GM12872 (cell line): ENCODE data around the gene CBFA2T3.

Source experiments
- TF ChIP-seq, protein P1 (sequence below): IDR thresholded peaks from 3 replicates; pipeline ENCODE4 v1.5.1; 2011; ENCODE audit warnings: low read depth, mild to moderate bottlenecking, low read length, moderate library complexity; ENCODE audit not compliant: insufficient read depth

The CBFA2T3 gene

GRCh38 chr16:88853325-88853941 is 123.6 kb downstream of the CBFA2T3 start:
- TF ChIP-seq, protein P1, sequence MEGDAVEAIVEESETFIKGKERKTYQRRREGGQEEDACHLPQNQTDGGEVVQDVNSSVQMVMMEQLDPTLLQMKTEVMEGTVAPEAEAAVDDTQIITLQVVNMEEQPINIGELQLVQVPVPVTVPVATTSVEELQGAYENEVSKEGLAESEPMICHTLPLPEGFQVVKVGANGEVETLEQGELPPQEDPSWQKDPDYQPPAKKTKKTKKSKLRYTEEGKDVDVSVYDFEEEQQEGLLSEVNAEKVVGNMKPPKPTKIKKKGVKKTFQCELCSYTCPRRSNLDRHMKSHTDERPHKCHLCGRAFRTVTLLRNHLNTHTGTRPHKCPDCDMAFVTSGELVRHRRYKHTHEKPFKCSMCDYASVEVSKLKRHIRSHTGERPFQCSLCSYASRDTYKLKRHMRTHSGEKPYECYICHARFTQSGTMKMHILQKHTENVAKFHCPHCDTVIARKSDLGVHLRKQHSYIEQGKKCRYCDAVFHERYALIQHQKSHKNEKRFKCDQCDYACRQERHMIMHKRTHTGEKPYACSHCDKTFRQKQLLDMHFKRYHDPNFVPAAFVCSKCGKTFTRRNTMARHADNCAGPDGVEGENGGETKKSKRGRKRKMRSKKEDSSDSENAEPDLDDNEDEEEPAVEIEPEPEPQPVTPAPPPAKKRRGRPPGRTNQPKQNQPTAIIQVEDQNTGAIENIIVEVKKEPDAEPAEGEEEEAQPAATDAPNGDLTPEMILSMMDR = no peak

DNA sequence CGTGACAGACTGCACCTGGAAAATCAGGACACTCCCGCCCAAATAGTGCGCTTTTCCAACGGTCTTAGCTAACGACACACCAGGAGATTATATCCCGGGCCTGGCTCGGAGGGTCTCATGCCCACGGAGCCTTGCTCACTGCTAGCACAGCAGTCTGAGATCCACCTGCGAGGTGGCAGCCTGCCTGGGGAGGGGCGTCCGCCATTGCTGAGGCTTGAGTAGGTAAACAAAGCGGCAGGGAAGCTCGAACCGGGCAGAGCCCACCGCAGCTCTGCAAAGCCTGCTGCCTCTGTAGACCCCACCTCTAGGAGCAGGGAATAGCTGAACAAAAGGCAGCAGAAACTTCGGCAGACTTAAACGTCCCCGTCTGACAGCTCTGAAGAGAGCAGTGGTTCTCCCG is 125.4 kb downstream of the CBFA2T3 start:
- TF ChIP-seq, protein P1 = no peak

DNA sequence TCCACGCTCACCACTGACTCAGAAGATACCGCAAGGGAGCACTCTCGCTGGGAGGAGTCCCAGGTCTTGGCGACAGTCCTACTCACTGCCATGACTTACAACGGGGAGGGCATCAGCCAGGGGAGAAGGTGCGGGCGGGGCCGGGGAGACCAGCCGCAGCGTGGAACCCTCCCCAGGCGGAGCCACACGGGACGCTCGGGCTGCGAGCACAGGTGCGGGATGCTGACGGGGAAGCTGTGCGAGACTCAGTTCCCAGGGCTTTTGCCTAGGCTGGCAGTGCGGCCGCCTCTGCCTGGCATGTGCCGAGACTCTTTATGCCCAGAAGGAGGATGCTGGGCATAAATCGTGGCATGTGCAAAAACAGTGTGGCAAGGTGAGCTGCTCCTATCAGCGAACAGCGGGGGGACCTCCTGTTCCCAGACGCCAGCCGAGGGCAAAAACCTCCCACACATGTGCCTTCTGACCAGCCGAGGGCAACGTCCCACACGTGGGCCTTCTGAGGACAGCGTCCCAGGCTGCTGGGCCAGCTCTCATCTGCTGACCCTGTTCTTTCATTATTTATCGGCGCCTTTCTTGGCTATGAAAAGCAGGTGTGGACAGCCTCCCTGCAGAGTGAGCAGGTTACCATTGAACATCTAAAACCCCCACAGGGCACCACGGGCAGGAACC is 126.3 kb downstream of the CBFA2T3 start:
- TF ChIP-seq, protein P1 = no peak

- TF ChIP-seq, protein P1 = no peak
These were observed 128.4 kb downstream of the CBFA2T3 start for GRCh38 chr16:88848557-88848956.

- TF ChIP-seq, protein P1 = no peak
These were observed 129.4 kb downstream of the CBFA2T3 start for GRCh38 chr16:88847654-88848053.

GRCh38 chr16:88846088-88846487 is 130.9 kb downstream of the CBFA2T3 start:
- TF ChIP-seq, protein P1 = no peak

DNA sequence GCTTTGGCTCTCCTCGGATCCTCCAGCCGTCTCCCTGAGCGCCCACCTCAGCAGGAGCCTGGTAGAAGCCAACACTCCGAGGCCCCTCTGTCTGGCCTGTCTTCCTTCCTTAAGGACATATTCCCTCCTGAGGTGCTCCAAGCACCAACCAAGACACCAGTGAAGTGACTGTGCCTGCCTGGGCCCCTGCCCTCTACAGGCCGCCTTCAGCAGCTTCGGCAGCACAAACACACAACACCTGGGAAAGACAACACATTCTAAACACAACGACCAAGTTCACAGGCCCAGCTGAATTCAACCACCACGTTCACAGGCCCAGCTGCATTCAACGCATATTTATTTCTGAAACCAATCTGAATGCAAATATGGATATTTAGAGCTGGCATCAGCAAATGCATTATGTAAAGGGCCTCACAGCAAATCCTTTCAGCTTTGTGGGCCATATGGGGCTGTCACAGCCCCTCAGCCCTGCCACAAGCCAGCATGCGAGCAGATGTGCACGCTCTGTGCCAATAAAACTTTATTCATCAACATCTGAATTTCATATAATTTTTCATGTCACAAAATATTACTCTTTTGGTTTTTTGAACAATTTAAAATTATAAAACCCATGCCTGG is 132.5 kb downstream of the CBFA2T3 start:
- TF ChIP-seq, protein P1 = 0 out of 3 replicates have a peak, but pooled peaks have one; percentile 14
